HCT116 (cell line): ENCODE data around the gene SLC25A45. TPM values are rescaled to one million over a fixed set of nuclear protein-coding genes. Genes with fewer than 3 reads are reported as not detected.
A peak's percentile ranks its signal among the peaks of the same experiment; 100 is the strongest.

ENCODE experiments used
- ATAC-seq: fragments of 200-7000 bp; cut with Tn5 transposase; 2 replicates; pipeline ENCODE4 v1.9.1; 2020; ENCODE audit warnings: mild to moderate bottlenecking, moderate library complexity
- BruUV-seq: library from RNA; stranded (reverse); fragments of 400-500 nt; replicated peaks from 2 replicates; lab custom pipeline; 2021; lab: Mats Ljungman, UMichigan
- CTCF ChIA-PET: fragments of 300-600 bp; sonication (Branson Sonifier 250); formaldehyde crosslinking; loops from one replicate; lab custom pipeline; 2021; ENCODE audit warnings: antibody characterized with exemption; lab: Charles Lee
- POLR2A ChIA-PET: fragments of 300-600, 350-600 bp; sonication (Branson Sonifier 250); formaldehyde crosslinking; loops from one replicate; lab custom pipeline; 2021; ENCODE audit warnings: antibody characterized with exemption; lab: Charles Lee
- RAD21 ChIA-PET, 2 experiments: fragments of 300-600 bp; sonication (Branson Sonifier 250); formaldehyde crosslinking; loops; one replicate each; lab custom pipeline; 2023; ENCODE audit warnings: low total read pairs in 2 of 2; ENCODE audit not compliant: uncharacterized antibody in 2 of 2, unreplicated experiment in 2 of 2, low non-redundant PET in 1 of 2; lab: Charles Lee
- DNase-seq: peaks from one replicate; pipeline ENCODE4 v3.0.0-alpha.2; 2010; ENCODE audit warnings: low read depth, low spot score
- H2AFZ ChIP-seq: fragments of 200-600 bp; shearing (Covaris generic), sonication (generic); 2 replicates; pipeline ENCODE4 v1.6.1; 2017; ENCODE audit warnings: low read depth, mixed run types, mixed read lengths, antibody characterized with exemption, low read length; ENCODE audit not compliant: poor library complexity, severe bottlenecking
- H3K27ac ChIP-seq: 2 replicates; pipeline ENCODE4 v1.5.1; 2012; ENCODE audit warnings: low read depth, low read length
- H3K27me3 ChIP-seq: fragments of 200-600 bp; sonication (generic); 2 replicates; pipeline ENCODE4 v1.6.1; 2016; ENCODE audit warnings: mixed run types, low read length, mixed read lengths; ENCODE audit not compliant: insufficient read depth
- H3K36me3 ChIP-seq, 2 experiments: fragments of 200-500 bp in 1 of 2; fragments of 200-600 bp in 1 of 2; sonication (Bioruptor generic) in 1 of 2; sonication (generic) in 1 of 2; 2 replicates each; pipeline versions ENCODE4 v1.5.1 to v1.6.1; 2014 to 2016; ENCODE audit warnings: low read length in 2 of 2, inconsistent platforms in 1 of 2, mixed read lengths in 1 of 2, mixed run types in 1 of 2; ENCODE audit not compliant: insufficient read depth in 2 of 2, control insufficient read depth in 1 of 2
- H3K4me1 ChIP-seq, 2 experiments: fragments of 200-600 bp in 1 of 2; sonication (generic) in 1 of 2; 2 replicates each; pipeline versions ENCODE4 v1.5.1 to v1.6.1; 2012 to 2017; ENCODE audit warnings: low read length in 2 of 2, inconsistent platforms in 1 of 2, mild to moderate bottlenecking in 1 of 2, mixed read lengths in 1 of 2, mixed run types in 1 of 2, moderate library complexity in 1 of 2; ENCODE audit not compliant: insufficient read depth in 2 of 2, control insufficient read depth in 1 of 2
- H3K4me2 ChIP-seq: fragments of 200-600 bp; sonication (generic); 2 replicates; pipeline ENCODE4 v1.6.1; 2017; ENCODE audit warnings: mixed run types, low read length, mixed read lengths
- H3K4me3 ChIP-seq, 2 experiments: fragments of 200-600 bp in 1 of 2; sonication (generic) in 1 of 2; replicated peaks in 1 of 2; 2 replicates each; pipeline ENCODE4 v1.5.1; 2011 to 2016; ENCODE audit warnings: low read length in 2 of 2, control low read depth in 1 of 2, low read depth in 1 of 2, mild to moderate bottlenecking in 1 of 2, mixed read lengths in 1 of 2, mixed run types in 1 of 2
- H3K79me2 ChIP-seq: fragments of 200-600 bp; sonication (generic); 2 replicates; pipeline ENCODE4 v1.6.1; 2017; ENCODE audit warnings: mild to moderate bottlenecking, mixed run types, low read length, moderate library complexity, mixed read lengths; ENCODE audit not compliant: insufficient read depth
- H3K9ac ChIP-seq: fragments of 200-600 bp; sonication (generic); 2 replicates; pipeline ENCODE4 v1.6.1; 2016; ENCODE audit warnings: low read length, mixed read lengths
- H3K9me2 ChIP-seq: fragments of 200-600 bp; sonication (generic), shearing (Covaris generic); 2 replicates; pipeline ENCODE4 v1.6.1; 2017; ENCODE audit warnings: mixed run types, mild to moderate bottlenecking, moderate library complexity; ENCODE audit not compliant: insufficient read depth
- H3K9me3 ChIP-seq, 2 experiments: fragments of 200-500 bp in 1 of 2; fragments of 200-600 bp in 1 of 2; sonication (Bioruptor generic) in 1 of 2; sonication (generic) in 1 of 2; 2 replicates each; pipeline ENCODE4 v1.6.1; 2014 to 2017; ENCODE audit warnings: low read length in 2 of 2, mixed read lengths in 2 of 2, inconsistent platforms in 1 of 2, low read depth in 1 of 2, mild to moderate bottlenecking in 1 of 2, mixed run types in 1 of 2, moderate library complexity in 1 of 2; ENCODE audit not compliant: control insufficient read depth in 1 of 2, insufficient read depth in 1 of 2
- H4K20me1 ChIP-seq: fragments of 200-600 bp; sonication (generic), shearing (Covaris generic); 2 replicates; pipeline ENCODE4 v1.6.1; 2017; ENCODE audit warnings: mixed run types, mild to moderate bottlenecking, moderate library complexity; ENCODE audit not compliant: insufficient read depth
- ELF1 ChIP-seq: IDR thresholded peaks from 2 replicates; pipeline ENCODE4 v1.6.1; 2012; ENCODE audit warnings: low read depth, borderline replicate concordance
- EZH2 ChIP-seq: fragments of 200-600 bp; sonication (generic); IDR thresholded peaks from 2 replicates; pipeline ENCODE4 v1.6.1; 2017; ENCODE audit warnings: antibody characterized with exemption, mixed run types
- MAX ChIP-seq: IDR thresholded peaks from 2 replicates; pipeline ENCODE4 v1.6.1; 2012
- POLR2AphosphoS5 ChIP-seq: IDR thresholded peaks from 2 replicates; pipeline ENCODE4 v1.6.1; 2011; ENCODE audit warnings: mild to moderate bottlenecking, low read depth, low read length, moderate library complexity
- RAD21 ChIP-seq: IDR thresholded peaks from 2 replicates; pipeline ENCODE4 v1.6.1; 2012; ENCODE audit warnings: low read depth, mild to moderate bottlenecking
- REST ChIP-seq: IDR thresholded peaks from 2 replicates; pipeline ENCODE4 v1.6.1; 2012; ENCODE audit warnings: low read depth
- SP1 ChIP-seq: IDR thresholded peaks from 2 replicates; pipeline ENCODE4 v1.6.1; 2012; ENCODE audit warnings: low read depth
- ZNF274 ChIP-seq: fragments of 200-500 bp; sonication (Bioruptor generic); IDR thresholded peaks from 2 replicates; pipeline ENCODE4 v1.6.1; 2014; ENCODE audit warnings: mild to moderate bottlenecking, low read depth, low read length, inconsistent platforms
- intact Hi-C: fragments of 100-400 bp; cut with micrococcal nuclease; formaldehyde crosslinking; loops from 2 replicates; pipeline ENCODE4 v1.10.0; 2022
- total RNA-seq: library from RNA; stranded (reverse); gene quantifications from one replicate; pipeline ENCODE4 v1.2.1, GENCODE V29; 2021; ENCODE audit not compliant: unreplicated experiment

Gene SLC25A45
- total RNA-seq, 1 experiment from 2014 or later = 3.9 TPM

- H3K9ac ChIP-seq = peak overlapping the region; percentile 95
These were observed 42.9 kb upstream of the SLC25A45 start for GRCh38 chr11:65425105-65425970.

GRCh38 chr11:65424205-65425104 lies 42.0 kb upstream of the SLC25A45 start:
- ChIA-PET CTCF (interaction anchor here (1.4 kb wide), 1 partner anchor 44 kb away, joined by 4 read pairs; no protein-coding TSS in a partner anchor), POLR2A (interaction anchor here (0.6 to 15.5 kb wide), 17 partner anchors 8 to 646 kb away, joined by 3 to 910 read pairs (median 6); partner anchors contain the start of genes CCDC85B, DPF2, MALAT1 and PCNX3), RAD21 (interaction anchor here in 1 of 2 experiments (1.1 kb wide), 1 partner anchor 8 kb away, joined by 3 read pairs; no protein-coding TSS in a partner anchor)
- intact Hi-C loops = no loop called here
- TF ChIP-seq ELF1 (no peak), ZNF274 (no peak), POLR2AphosphoS5 (peak; percentile 12; the same call in 1 of the 2 replicates), EZH2 (no peak), MAX (no peak), REST (no peak), RAD21 (no peak)
- Histone ChIP-seq H3K9me2 (no peaks in the 10 kb centered on the region), H3K36me3 (peaks cover 0 to 8% of the 10 kb centered on the region in 2 experiments; a peak in 1 of 4 replicates), H3K4me1 (peaks cover 52 to 90% of the 10 kb centered on the region in 2 experiments), H3K4me3 (peak overlapping the region; percentile 77 to 92), H3K27ac (peak overlapping the region; percentile 100), H3K4me2 (peak overlapping the region; percentile 96), H3K9me3 (no peaks in the 10 kb centered on the region), H3K27me3 (no peaks in the 10 kb centered on the region), H3K9ac (peak overlapping the region; percentile 95), H2AFZ (no peak overlapping the region), H4K20me1 (peaks cover 29% of the 10 kb centered on the region), H3K79me2 (peaks cover 59% of the 10 kb centered on the region)
- no peak for DNase-seq
- no peak for ATAC-seq
- no TSS peak for BruUV-seq

More at GRCh38 chr11:65425105-65425970, 42.9 kb upstream of the SLC25A45 start:
- H3K9me2 ChIP-seq = no peaks in the 10 kb centered on the region
- peaks cover 43 to 89% of the 10 kb centered on the region in 2 experiments for H3K4me1 ChIP-seq
- H3K27me3 ChIP-seq = no peaks in the 10 kb centered on the region
- BruUV-seq = no TSS peak
- H3K9me3 ChIP-seq = no peaks in the 10 kb centered on the region
- peaks cover 29% of the 10 kb centered on the region for H4K20me1 ChIP-seq
- POLR2A ChIA-PET = interaction anchor here (0.8 to 15.5 kb wide), 9 partner anchors 9 to 73 kb away, joined by 3 to 910 read pairs (median 11); partner anchors contain the start of genes MALAT1 and SLC25A45
- RAD21 ChIA-PET = interaction anchor here in 1 of 2 experiments (1.1 kb wide), 1 partner anchor 9 kb away, joined by 3 read pairs; no protein-coding TSS in a partner anchor
- H2AFZ ChIP-seq = no peak overlapping the region
- TF ChIP-seq POLR2AphosphoS5 (peak; percentile 83), SP1 (no peak)
- H3K27ac ChIP-seq = peak overlapping the region; percentile 100
- H3K4me2 ChIP-seq = peak overlapping the region; percentile 96
- ATAC-seq = no peak
- H3K4me3 ChIP-seq = peak overlapping the region; percentile 21 to 77
- H3K79me2 ChIP-seq = peaks cover 60% of the 10 kb centered on the region
- intact Hi-C loops = no loop called here
- peak; percentile 42 for DNase-seq
- CTCF ChIA-PET = interaction anchor here (1.4 kb wide), 1 partner anchor 43 kb away, joined by 4 read pairs; no protein-coding TSS in a partner anchor
- peaks cover 0 to 8% of the 10 kb centered on the region in 2 experiments; a peak in 1 of 4 replicates for H3K36me3 ChIP-seq
